HEK293 (cell line): ENCODE data around the gene TNN.
A peak's percentile ranks its signal among the peaks of the same experiment; 100 is the strongest.

Source experiments
- CTCF ChIA-PET: fragments of 350-600 bp; formaldehyde crosslinking; extraction: SDS; loops from one replicate; lab custom pipeline; 2021; ENCODE audit warnings: antibody characterized with exemption; lab: Yijun Ruan, JAX
- POLR2A ChIA-PET: fragments of 300-600 bp; formaldehyde crosslinking; extraction: SDS; loops from one replicate; lab custom pipeline; 2020; ENCODE audit warnings: antibody characterized with exemption, inconsistent platforms; lab: Yijun Ruan, JAX
- H3K27ac ChIP-seq: fragments of 200-500 bp; sonication (Bioruptor generic); 2 replicates; pipeline ENCODE4 v1.5.1; 2014; ENCODE audit warnings: low read depth, low read length, control low read depth, inconsistent platforms; ENCODE audit errors: extremely low read depth
- H3K36me3 ChIP-seq, 2 experiments: fragments of 200-500 bp in 1 of 2; sonication (Bioruptor generic) in 1 of 2; 1 replicate in 1 of 2; 2 replicates in 1 of 2; pipeline ENCODE4 v1.5.1; 2014 to 2017; ENCODE audit warnings: inconsistent platforms in 2 of 2, low read length in 2 of 2; ENCODE audit not compliant: control insufficient read depth in 2 of 2, insufficient read depth in 1 of 2
- H3K4me1 ChIP-seq: fragments of 200-500 bp; sonication (Bioruptor generic); 2 replicates; pipeline ENCODE4 v1.5.1; 2014; ENCODE audit warnings: mild to moderate bottlenecking, low read length, inconsistent platforms; ENCODE audit not compliant: control insufficient read depth, insufficient read depth
- H3K4me3 ChIP-seq: 2 replicates; pipeline ENCODE4 v1.5.1; 2011; ENCODE audit warnings: low read depth, mild to moderate bottlenecking, control low read depth, low read length, moderate library complexity
- H3K9me3 ChIP-seq: fragments of 200-500 bp; sonication (Bioruptor generic); 2 replicates; pipeline ENCODE4 v1.5.1; 2014; ENCODE audit warnings: low read depth, low read length, inconsistent platforms; ENCODE audit not compliant: control insufficient read depth, insufficient read depth
- GLIS1 ChIP-seq: fragments of 450-650 bp; formaldehyde crosslinking; IDR thresholded peaks from 2 replicates; pipeline ENCODE4 v1.5.1; 2016; ENCODE audit warnings: missing biosample characterization, missing genetic modification characterization
- OVOL3 ChIP-seq: fragments of 450-650 bp; formaldehyde crosslinking; IDR thresholded peaks from 2 replicates; pipeline ENCODE4 v1.5.1; 2016; ENCODE audit warnings: missing biosample characterization, missing genetic modification characterization
- PRDM4 ChIP-seq: fragments of 450-650 bp; formaldehyde crosslinking; IDR thresholded peaks from 2 replicates; pipeline ENCODE4 v1.5.1; 2017; ENCODE audit warnings: missing biosample characterization, missing genetic modification characterization
- SP7 ChIP-seq: fragments of 450-650 bp; formaldehyde crosslinking; IDR thresholded peaks from 2 replicates; pipeline ENCODE4 v1.5.1; 2016; ENCODE audit warnings: missing biosample characterization, missing genetic modification characterization
- YY2 ChIP-seq: fragments of 450-650 bp; formaldehyde crosslinking; IDR thresholded peaks from 2 replicates; pipeline ENCODE4 v1.5.1; 2016; ENCODE audit warnings: missing biosample characterization, missing genetic modification characterization
- ZNF140 ChIP-seq: fragments of 450-650 bp; formaldehyde crosslinking; IDR thresholded peaks from 2 replicates; pipeline ENCODE4 v1.5.1; 2016; ENCODE audit warnings: missing biosample characterization, missing genetic modification characterization
- ZNF211 ChIP-seq: fragments of 450-650 bp; formaldehyde crosslinking; IDR thresholded peaks from 2 replicates; pipeline ENCODE4 v1.5.1; 2016; ENCODE audit warnings: low read depth, missing biosample characterization, missing genetic modification characterization
- ZNF23 ChIP-seq: fragments of 450-650 bp; formaldehyde crosslinking; IDR thresholded peaks from 2 replicates; pipeline ENCODE4 v1.5.1; 2016; ENCODE audit warnings: missing biosample characterization, missing genetic modification characterization, borderline replicate concordance
- ZNF416 ChIP-seq: fragments of 450-650 bp; formaldehyde crosslinking; IDR thresholded peaks from 2 replicates; pipeline ENCODE4 v1.5.1; 2016; ENCODE audit warnings: missing biosample characterization, missing genetic modification characterization
- ZNF529 ChIP-seq: fragments of 450-650 bp; formaldehyde crosslinking; IDR thresholded peaks from 2 replicates; pipeline ENCODE4 v1.5.1; 2017; ENCODE audit warnings: missing genetic modification characterization, missing biosample characterization; ENCODE audit not compliant: insufficient replicate concordance
- ZNF544 ChIP-seq: fragments of 450-650 bp; formaldehyde crosslinking; IDR thresholded peaks from 2 replicates; pipeline ENCODE4 v1.5.0; 2017; ENCODE audit warnings: missing biosample characterization, missing genetic modification characterization
- ZNF549 ChIP-seq: fragments of 450-650 bp; IDR thresholded peaks from 2 replicates; pipeline ENCODE4 v1.5.1; 2018; ENCODE audit warnings: missing biosample characterization, missing genetic modification characterization, mild to moderate bottlenecking, inconsistent platforms, moderate library complexity
- ZNF776 ChIP-seq: fragments of 450-650 bp; formaldehyde crosslinking; IDR thresholded peaks from 2 replicates; pipeline ENCODE4 v1.5.0; 2017; ENCODE audit warnings: missing biosample characterization, missing genetic modification characterization, borderline replicate concordance
- ZNF837 ChIP-seq: fragments of 450-650 bp; formaldehyde crosslinking; IDR thresholded peaks from 2 replicates; pipeline ENCODE4 v1.5.1; 2016; ENCODE audit warnings: missing biosample characterization, missing genetic modification characterization
- TF ChIP-seq, protein P1 (sequence below): fragments of 450-650 bp; formaldehyde crosslinking; conservative IDR thresholded peaks from 2 replicates; pipeline ENCODE4 v1.5.1; 2016; ENCODE audit warnings: low read depth, missing biosample characterization, missing genetic modification characterization
- TF ChIP-seq, protein P2 (sequence below): fragments of 450-650 bp; formaldehyde crosslinking; IDR thresholded peaks from 2 replicates; pipeline ENCODE4 v1.5.1; 2016; ENCODE audit warnings: missing biosample characterization, missing genetic modification characterization
- TF ChIP-seq, protein P3 (sequence below): fragments of 450-650 bp; formaldehyde crosslinking; IDR thresholded peaks from 2 replicates; pipeline ENCODE4 v1.5.1; 2016; ENCODE audit warnings: missing biosample characterization, missing genetic modification characterization

TNN gene

DNA sequence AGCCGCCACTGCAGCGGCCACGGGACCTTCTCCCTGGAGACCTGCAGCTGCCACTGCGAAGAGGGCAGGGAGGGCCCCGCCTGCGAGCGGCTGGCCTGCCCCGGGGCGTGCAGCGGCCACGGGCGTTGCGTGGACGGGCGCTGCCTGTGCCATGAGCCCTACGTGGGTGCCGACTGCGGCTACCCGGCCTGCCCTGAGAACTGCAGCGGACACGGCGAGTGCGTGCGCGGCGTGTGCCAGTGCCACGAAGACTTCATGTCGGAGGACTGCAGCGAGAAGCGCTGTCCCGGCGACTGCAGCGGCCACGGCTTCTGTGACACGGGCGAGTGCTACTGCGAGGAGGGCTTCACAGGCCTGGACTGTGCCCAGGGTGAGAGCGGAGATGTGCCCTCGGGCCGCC, 11.7 kb downstream of the TNN start (continued):
- TF ChIP-seq PRDM4 (tag by site-specific recombination) (no peak), ZNF776 (no peak), SP7 (tag by site-specific recombination) (no peak)

GRCh38 chr1:175080030-175080429, 12.4 kb downstream of the TNN start:
- Histone ChIP-seq H3K36me3 (no peaks in the 10 kb centered on the region), H3K27ac (no peak overlapping the region), H3K9me3 (no peaks in the 10 kb centered on the region), H3K4me1 (no peaks in the 10 kb centered on the region), H3K4me3 (no peak overlapping the region)
- CTCF ChIA-PET = no interaction called here
- TF ChIP-seq YY2 (tag by site-specific recombination) = no peak
- peak; percentile 91 for TF ChIP-seq GLIS1
- TF ChIP-seq, protein P1, sequence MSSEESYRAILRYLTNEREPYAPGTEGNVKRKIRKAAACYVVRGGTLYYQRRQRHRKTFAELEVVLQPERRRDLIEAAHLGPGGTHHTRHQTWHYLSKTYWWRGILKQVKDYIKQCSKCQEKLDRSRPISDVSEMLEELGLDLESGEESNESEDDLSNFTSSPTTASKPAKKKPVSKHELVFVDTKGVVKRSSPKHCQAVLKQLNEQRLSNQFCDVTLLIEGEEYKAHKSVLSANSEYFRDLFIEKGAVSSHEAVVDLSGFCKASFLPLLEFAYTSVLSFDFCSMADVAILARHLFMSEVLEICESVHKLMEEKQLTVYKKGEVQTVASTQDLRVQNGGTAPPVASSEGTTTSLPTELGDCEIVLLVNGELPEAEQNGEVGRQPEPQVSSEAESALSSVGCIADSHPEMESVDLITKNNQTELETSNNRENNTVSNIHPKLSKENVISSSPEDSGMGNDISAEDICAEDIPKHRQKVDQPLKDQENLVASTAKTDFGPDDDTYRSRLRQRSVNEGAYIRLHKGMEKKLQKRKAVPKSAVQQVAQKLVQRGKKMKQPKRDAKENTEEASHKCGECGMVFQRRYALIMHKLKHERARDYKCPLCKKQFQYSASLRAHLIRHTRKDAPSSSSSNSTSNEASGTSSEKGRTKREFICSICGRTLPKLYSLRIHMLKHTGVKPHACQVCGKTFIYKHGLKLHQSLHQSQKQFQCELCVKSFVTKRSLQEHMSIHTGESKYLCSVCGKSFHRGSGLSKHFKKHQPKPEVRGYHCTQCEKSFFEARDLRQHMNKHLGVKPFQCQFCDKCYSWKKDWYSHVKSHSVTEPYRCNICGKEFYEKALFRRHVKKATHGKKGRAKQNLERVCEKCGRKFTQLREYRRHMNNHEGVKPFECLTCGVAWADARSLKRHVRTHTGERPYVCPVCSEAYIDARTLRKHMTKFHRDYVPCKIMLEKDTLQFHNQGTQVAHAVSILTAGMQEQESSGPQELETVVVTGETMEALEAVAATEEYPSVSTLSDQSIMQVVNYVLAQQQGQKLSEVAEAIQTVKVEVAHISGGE = no peak
- POLR2A ChIA-PET = no interaction called here

DNA sequence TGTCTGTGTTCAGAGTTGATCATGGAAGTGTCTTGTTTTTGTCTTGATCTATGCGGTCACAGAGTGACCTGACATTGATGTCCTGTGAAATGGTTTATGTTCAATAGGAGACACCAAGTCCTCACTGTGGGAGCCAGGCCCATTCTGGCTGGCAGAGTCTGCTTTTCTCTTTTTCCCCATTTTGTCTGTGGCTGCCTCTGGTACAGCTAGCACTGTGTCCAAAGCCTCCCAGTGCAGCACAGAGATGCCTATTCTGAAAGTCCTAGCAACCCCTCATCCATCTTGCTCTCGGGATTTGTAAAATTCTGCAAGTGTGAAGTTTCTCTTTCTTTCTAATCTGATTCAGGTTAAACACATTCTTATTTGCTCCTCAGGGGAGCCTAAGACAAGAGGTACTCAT, 14.3 kb downstream of the TNN start:
- Histone ChIP-seq H3K36me3 (no peaks in the 10 kb centered on the region), H3K4me3 (no peak overlapping the region), H3K9me3 (no peaks in the 10 kb centered on the region), H3K27ac (no peak overlapping the region)
- POLR2A ChIA-PET = no interaction called here
- no peak for TF ChIP-seq ZNF23 (tag by site-specific recombination)
- TF ChIP-seq, all 188 proteins: peak for 0
- no peaks in the 10 kb centered on the region for H3K4me1 ChIP-seq
- CTCF ChIA-PET = no interaction called here

GRCh38 chr1:175088525-175088951, 20.9 kb downstream of the TNN start:
- Histone ChIP-seq H3K4me1 (no peaks in the 10 kb centered on the region), H3K27ac (no peak overlapping the region), H3K9me3 (no peaks in the 10 kb centered on the region), H3K4me3 (no peak overlapping the region), H3K36me3 (no peaks in the 10 kb centered on the region)
- no peak for TF ChIP-seq ZNF416 (tag by site-specific recombination)
- TF ChIP-seq, protein P2, sequence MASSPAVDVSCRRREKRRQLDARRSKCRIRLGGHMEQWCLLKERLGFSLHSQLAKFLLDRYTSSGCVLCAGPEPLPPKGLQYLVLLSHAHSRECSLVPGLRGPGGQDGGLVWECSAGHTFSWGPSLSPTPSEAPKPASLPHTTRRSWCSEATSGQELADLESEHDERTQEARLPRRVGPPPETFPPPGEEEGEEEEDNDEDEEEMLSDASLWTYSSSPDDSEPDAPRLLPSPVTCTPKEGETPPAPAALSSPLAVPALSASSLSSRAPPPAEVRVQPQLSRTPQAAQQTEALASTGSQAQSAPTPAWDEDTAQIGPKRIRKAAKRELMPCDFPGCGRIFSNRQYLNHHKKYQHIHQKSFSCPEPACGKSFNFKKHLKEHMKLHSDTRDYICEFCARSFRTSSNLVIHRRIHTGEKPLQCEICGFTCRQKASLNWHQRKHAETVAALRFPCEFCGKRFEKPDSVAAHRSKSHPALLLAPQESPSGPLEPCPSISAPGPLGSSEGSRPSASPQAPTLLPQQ (tag by site-specific recombination) = no peak
- no peak for TF ChIP-seq ZNF140
- TF ChIP-seq, protein P3, sequence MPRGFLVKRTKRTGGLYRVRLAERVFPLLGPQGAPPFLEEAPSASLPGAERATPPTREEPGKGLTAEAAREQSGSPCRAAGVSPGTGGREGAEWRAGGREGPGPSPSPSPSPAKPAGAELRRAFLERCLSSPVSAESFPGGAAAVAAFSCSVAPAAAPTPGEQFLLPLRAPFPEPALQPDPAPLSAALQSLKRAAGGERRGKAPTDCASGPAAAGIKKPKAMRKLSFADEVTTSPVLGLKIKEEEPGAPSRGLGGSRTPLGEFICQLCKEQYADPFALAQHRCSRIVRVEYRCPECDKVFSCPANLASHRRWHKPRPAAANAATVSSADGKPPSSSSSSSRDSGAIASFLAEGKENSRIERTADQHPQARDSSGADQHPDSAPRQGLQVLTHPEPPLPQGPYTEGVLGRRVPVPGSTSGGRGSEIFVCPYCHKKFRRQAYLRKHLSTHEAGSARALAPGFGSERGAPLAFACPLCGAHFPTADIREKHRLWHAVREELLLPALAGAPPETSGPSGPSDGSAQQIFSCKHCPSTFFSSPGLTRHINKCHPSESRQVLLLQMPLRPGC (tag by site-specific recombination) = no peak
- TF ChIP-seq ZNF544 (tag by site-specific recombination) = no peak
- TF ChIP-seq ZNF837 (tag by site-specific recombination) = no peak
- TF ChIP-seq ZNF529 = no peak
- no peak for TF ChIP-seq ZNF211 (tag by site-specific recombination)
- TF ChIP-seq ZNF549 (tag by site-specific recombination) = no peak
- TF ChIP-seq OVOL3 (tag by site-specific recombination) = no peak
- ChIA-PET CTCF (no interaction called here), POLR2A (no interaction called here)
